D341Med (cell line): ENCODE measurements around the gene ASAP2.

Experiments
- DNase-seq: peaks from one replicate; pipeline ENCODE4 v3.0.0; 2012; ENCODE audit warnings: low spot score

The ASAP2 gene

GRCh38 chr2:9325428-9325827, 118.8 kb downstream of the ASAP2 start:
- DNase-seq = no peak

DNA sequence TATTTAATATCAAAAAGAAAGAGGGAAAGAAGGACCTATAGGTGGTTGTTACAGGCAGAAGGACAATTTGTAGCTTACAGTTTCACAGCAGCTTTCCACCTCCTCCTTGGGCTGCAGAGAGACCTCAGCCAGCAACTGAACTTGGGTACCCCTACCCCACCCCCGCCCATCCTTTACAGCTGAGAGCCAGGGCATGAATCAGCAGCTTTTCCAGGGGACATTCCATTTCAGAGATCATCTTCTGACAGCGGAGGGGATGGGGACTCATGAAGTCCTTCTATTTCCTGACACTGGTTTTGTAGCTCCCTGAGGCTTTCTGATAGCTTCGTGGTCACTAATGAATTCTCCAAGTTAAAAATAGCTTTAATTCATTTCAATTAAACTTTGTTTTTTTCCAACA, 120.4 kb downstream of the ASAP2 start:
- DNase-seq = no peak

DNA sequence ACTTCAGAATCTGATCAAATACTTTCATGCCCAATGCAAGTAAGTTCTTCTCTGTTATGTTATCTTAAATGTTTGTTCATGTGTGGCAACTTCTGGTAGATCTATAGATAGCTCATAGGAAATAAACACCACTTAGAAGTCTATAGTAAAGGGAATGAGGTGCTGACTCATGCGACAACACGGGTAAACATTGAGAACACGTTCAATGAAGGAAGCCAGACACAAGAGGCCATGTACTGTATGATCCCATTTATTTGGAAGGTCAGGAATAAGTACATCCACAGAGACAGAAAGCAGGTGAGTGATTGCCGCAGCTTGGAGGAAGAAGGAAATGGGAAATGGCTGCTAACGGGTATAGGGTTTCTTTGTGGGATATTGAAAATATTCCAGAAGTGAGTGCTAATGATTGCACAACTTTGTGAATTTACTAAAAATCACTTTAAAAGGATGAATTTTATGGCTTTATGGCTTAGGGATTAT, 121.3 kb downstream of the ASAP2 start:
- no peak for DNase-seq

- no peak for DNase-seq
These were observed 122.3 kb downstream of the ASAP2 start for GRCh38 chr2:9328931-9329330.

DNA sequence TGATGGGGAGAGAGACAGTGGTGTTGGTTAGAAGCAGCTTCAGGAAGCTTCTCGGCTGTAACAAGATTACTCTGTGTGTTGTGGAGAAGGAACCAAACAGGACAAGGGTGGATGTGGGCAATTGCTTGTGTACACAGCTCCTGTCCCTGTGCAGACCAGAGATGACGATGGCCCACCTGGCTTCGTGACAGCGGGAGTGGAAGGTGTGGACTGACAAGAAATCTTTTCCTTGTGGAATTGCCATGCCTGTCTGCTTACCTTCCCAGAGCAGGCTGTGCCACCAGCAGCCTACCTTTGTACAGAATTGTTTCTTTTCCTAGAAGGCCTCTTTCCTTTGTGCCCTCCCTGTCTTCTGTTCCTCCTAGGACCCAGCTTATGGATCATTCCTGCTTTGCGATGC, 122.9 kb downstream of the ASAP2 start:
- no peak for DNase-seq

- no peak for DNase-seq
These were observed 124.1 kb downstream of the ASAP2 start for GRCh38 chr2:9330612-9331270.

GRCh38 chr2:9331704-9332103, 125.1 kb downstream of the ASAP2 start:
- DNase-seq = no peak

DNA sequence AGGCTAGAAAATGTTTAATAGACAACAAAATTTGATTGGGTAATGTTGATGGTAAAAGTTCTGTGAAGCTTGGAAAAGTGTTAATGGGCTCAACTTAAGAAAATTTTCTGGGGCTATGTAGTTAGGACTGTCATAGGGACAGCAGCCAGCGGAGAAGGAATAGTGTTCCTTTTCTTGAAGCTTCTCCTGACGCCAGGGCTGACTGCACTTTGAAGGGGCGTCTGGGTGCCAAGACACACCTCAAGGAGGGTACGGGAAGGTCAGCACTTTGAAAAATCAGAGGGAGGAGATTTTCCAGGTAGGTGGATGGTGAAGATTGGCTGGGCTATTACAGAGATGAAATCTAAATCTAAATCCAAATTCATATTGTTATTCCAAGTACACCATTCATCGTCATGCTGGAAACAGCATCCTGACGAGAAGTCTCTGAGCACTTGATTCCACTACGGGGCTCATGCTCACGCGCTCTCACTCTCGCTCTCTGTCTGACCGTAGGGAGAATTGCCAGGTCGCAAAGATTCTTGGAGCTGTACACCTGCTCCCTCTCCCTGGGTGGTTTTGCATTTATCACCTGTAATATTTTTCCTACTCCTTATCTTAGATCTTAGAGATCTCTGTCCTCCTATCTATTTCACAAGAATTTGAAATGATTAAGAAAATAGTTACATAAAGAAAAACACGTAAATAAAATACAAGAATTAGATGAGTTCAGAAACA, 125.7 kb downstream of the ASAP2 start:
- DNase-seq = no peak

DNA sequence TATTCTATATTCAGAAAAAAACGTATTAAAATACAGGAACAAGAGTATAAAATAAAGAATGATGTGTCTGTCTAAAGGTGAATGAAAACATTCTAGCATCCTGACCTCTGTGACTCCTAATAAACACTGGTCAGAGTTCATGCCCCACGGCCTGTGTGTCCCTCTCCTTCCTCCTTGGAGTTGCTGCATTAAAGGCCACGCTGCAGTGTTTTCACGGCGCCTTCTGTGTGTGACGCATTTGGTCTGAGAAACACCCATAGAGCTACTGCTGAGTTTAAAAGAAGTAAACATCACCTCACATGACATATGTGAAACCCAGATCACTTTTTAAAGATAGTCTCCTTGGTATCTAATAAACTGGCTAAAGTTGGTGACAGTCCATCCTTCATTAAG, 126.2 kb downstream of the ASAP2 start:
- DNase-seq = no peak

DNA sequence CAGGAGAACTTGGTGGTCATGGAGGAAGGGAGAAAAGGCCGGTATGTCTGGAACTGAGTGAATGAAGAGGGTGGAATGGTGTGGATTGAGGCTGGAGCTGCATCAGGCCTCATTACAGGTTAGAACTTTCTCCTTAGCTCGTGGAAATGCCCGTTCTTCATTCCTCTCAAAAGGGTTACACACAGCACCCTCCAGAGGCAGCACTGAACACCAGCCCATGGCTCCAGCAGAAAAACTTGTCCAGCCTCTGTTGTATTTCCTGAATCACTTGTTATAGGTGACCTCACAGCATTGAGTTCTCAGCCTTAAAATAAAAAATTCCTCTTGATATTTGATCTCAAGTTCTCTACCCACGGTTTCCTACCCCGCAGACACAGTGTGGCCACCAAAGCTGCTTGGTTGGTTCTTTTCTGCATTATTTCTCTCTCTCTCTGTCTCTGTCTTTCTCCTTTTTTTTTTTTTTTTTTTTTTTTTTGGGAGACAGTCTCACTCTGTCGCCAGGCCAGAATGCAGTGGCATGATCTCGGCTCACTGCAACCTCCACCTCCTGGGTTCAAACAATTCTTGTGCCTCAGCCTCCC, 127.1 kb downstream of the ASAP2 start:
- DNase-seq = peak; percentile 67

DNA sequence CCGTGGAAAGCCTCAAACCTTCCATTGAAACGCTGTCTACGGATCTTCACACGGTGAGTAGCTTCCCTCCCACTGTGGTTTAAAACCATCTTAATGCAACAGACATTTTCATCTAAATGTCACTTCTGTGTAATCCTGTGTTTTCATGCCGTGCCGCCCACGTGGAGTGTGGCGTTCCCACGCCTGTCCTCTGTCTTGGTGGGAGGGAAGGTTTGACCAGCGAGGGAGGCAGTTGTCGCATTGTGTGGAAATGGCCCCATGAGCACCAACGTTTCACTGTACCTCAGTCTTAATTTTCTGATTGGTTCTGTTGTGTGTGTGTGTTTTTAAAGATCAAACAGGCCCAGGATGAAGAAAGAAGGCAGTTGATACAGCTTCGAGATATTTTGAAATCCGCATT, 128.1 kb downstream of the ASAP2 start:
- no peak for DNase-seq

DNA sequence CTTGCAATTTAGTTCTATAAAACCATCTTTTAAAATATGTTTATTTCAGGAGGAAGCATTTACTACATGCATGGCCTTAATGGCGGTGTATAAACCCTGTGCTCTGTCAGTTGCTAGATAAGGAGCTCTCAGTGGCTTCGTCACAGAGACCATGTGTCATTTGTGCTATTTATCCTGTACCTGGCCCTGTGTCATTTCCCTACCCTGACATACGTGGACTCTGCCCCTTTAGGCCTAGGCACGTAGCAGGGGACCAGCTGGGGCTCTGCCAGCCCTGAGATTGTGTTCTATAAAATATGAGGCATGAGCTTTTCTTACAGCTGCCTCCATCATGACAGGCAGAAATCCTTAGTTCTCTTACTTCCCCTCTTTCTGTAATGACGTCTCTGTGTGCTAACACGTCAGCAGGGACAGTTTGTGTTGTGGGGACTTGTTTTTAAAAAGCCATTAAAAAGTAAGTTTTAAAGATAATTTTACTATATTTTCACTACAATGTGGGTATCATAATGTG, 128.8 kb downstream of the ASAP2 start:
- no peak for DNase-seq

DNA sequence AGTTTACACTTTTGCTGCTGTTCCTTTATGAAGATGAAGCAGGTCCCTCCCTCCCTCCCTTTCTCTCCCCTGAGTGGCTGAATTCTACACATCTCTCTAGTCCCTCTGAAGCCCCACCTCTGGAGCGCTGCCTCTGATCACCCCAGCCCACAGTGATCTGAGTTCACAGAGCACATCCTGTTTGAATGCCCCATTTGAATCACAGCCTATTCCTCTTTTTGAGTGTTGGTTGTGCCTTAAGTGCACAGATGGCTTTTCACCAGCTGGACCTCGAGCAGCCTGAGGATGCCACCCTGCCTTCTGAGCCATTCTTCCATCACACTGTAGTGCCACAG, 129.6 kb downstream of the ASAP2 start:
- peak; percentile 29 for DNase-seq

GRCh38 chr2:9336576-9337314, 130.1 kb downstream of the ASAP2 start:
- DNase-seq = peak; percentile 64

DNA sequence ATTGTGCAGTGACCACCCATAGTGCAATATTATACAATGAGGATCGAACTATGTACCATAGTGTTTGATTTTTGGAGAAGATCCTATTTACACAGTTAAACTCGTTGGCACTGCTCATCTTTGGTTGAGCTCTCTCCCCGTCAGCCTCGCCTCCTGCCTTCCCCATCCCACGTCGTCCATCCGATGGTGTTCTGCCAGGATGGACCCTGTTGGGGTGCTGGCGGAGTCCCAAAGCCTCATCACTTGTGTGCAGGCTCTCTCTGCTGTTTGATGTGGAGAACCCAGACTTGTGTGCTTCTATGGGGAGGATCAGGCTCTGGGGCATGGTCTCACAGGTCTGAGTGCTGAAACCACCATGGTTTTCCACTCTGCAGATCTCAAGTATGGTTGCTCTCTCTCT, 131.3 kb downstream of the ASAP2 start:
- no peak for DNase-seq

GRCh38 chr2:9341337-9341887, 134.8 kb downstream of the ASAP2 start:
- no peak for DNase-seq

- no peak for DNase-seq
These were observed 136.0 kb downstream of the ASAP2 start for GRCh38 chr2:9342659-9343058.

DNA sequence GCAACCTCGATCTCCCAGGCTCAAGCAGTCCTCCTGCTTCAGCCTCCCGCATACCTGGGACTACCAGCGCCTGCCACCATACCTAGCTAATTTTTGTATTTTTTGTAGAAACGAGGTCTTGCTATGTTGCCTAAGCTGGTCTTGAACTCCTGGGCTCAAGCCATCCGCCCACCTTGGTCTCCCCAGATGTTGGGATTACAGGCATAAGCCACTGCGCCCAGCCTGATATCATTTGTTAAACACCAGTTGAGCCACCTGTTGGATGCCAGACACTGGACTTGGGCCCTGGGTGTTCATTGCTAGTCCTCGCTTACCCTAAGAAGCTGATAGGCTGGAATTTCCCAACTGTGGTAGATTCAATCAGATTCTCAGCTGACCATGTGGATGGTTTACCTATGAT, 136.9 kb downstream of the ASAP2 start:
- DNase-seq = no peak

GRCh38 chr2:9344434-9344833, 137.8 kb downstream of the ASAP2 start:
- no peak for DNase-seq

- no peak for DNase-seq
These were observed 138.7 kb downstream of the ASAP2 start for GRCh38 chr2:9345343-9345742.

GRCh38 chr2:9345997-9346396, 139.4 kb downstream of the ASAP2 start:
- no peak for DNase-seq

- DNase-seq = no peak
These were observed 140.3 kb downstream of the ASAP2 start for GRCh38 chr2:9346885-9347284.
